ENCODE results near the gene CYP27A1.
"Not testable (repeated sequence)": the region's sequence is repeated elsewhere in the genome, so short reads cannot be mapped to it uniquely, and the experiment has no call there.

Gene CYP27A1

DNA sequence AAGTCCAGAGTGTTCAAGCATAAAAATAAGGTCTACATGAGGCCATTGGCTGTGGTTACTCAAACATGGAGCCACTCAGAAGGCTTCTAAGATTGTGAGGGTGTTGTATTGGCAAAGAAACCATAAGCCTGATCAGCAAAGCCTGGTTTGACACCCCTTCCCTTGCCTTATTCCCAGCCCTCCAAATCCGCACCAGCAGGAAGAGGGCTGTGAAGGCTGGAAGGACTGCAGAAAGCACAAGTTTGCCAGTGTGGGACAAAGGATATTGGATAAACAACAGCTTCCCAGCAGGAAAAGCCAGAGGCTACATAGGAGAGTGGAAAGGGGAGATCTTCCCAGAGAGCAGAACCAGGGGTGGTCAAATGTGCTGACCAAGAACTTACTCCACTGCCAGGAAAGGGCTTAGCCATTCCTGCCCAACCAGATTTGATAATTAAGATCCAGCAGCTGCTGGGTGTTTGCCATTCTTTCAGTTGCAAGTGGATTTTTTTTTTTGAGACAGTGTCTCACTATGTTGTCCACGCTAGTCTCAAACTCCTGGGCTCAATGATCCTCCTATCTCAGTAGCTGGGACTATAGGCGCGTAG lies 51.2 kb downstream of the CYP27A1 start:
- DNase-seq: no peak

DNA sequence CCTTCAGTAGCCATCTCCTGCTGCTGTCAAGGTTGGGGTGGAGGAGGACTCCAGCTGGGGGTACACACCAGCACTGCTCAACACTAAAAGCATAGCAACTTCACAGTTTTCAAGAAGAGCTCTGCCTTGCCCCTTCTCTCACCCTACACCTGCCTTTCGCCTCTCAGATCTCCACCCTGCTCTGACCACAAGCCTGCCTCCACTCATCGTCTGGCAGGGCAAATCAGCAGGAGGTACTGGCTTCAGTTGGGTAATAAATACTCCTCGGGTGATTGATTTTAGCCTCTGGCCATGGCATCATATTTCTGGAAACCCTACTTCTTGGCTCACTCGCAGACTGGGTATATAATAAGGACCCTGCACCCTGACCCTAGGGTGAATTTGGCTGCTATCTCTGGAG lies 52.7 kb downstream of the CYP27A1 start:
- DNase-seq: no peak

DNA sequence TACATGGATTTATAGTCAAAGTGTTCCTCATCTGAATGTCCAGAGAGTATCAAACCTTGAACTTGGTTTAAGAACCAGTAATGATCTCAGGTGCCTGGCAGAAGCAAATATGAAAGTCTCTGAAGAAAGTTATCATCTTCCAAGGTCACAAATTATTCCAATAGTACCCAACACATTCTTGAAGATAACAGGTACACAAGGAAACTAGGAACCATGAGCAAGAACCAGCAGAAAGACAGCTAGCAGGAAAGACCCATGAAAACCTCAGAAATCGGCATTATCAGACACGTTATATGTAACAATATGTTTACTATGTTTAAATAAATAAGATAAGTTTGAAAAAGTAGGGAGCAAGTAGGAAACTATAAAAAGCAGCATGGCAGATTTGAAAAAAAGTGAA lies 55.5 kb downstream of the CYP27A1 start:
- DNase-seq: no peak

DNA sequence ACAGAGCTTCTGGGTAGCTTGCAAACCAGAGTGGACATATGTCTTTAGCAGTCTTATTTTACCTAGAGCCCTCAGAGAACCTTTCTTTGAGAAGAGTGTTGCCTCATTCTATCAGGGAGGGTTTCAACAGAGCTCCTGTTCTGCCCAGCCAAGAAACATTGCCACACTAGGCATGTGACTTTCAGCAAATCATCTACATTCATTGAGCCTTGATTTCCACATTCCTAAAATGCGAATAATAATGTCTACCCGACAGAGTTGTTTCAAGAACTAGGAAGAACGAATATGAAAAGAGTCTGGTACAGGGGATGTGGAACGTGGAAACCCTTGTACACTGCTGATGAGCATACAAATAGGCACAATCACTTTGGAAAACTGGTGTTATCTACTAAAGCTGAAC lies 57.5 kb downstream of the CYP27A1 start:
- DNase-seq: no peak

DNA sequence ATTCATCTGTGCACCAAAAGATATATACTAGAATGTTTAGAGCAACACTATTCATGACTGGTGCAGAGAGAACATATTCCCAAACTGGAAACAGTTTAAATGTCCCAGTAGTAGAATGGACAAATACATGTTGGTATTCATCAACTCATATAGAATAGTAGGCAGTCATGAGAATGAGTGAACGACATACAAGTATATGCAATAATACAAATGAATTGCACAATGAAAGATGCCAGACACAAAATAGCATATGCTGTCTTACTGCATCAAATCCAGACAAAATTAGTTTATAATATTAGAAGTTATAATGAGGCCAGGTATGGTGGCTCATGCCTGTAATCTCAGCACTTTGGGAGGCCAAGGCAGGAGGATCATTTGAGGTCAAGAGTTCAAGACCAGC lies 57.9 kb downstream of the CYP27A1 start:
- no peak for DNase-seq

DNA sequence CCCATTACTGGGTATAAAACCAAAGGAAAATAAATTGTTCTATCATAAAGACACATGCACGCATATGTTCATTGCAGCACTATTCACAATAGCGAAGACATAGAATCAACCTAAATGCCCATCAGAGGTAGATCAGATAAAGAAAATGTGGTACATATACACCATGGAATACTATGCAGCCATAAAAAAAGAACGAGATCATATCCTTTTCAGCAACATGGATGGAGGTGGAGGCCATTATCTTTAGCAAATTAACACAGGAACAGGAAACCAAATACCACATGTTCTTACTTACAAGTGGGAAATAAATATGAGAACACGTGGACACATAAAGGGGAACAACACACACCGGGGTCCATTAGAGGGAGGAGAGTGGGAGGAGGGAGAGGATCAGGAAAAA lies 62.4 kb downstream of the CYP27A1 start:
- not testable (repeated sequence) for DNase-seq

DNA sequence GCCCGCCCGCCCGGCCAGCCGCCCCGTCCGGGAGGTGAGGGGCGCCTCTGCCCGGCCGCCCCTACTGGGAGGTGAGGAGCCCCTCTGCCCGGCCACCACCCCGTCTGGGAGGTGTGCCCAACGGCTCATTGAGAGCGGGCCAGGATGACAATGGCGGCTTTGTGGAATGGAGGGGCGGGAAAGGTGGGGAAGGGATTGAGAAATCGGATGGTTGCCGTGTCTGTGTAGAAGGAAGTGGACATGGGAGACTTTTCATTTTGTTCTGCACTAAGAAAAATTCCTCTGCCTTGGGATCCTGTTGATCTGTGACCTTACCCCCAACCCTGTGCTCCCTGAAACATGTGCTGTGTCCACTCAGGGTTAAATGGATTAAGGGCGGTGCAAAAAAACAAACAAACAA lies 65.0 kb downstream of the CYP27A1 start:
- not testable (repeated sequence) for DNase-seq

DNA sequence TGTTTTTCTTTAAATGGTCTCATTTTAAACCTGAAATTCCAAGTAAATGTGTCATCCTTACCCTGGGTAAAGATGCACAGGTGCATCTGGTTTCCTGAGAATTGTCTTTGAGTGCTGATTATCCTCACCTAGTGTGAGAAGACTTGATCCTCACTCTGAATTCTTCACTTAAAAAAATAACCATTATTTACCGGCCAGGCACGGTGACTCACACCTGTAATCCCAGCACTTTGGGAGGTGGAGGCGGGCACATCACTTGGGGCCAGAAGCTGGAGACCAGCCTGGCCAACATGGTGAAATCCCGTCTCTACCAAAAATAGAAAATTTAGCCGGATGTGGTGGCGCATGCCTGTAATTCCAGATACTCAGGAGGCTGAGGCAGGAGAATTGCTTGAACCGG lies 67.8 kb downstream of the CYP27A1 start:
- DNase-seq: no peak

DNA sequence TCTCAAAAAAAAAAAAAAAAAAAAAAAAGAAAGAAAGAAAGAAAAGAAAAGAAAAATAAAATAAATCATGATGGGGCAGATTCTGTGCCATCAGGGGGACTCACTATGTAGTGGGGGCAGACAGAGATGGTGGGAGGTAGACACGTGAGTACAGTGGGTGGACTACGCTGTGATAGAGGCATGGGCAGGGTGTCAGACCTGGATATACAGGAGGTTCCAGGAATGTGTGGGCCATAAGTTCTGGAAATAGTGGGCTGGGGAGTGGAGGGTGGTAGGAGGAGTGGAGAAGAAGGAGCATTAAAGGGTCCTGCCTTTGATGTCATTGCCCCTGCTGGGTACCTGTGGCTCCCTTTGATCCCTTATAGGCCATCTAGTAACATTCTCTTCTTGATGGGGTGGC lies 68.8 kb downstream of the CYP27A1 start:
- DNase-seq: no peak

DNA sequence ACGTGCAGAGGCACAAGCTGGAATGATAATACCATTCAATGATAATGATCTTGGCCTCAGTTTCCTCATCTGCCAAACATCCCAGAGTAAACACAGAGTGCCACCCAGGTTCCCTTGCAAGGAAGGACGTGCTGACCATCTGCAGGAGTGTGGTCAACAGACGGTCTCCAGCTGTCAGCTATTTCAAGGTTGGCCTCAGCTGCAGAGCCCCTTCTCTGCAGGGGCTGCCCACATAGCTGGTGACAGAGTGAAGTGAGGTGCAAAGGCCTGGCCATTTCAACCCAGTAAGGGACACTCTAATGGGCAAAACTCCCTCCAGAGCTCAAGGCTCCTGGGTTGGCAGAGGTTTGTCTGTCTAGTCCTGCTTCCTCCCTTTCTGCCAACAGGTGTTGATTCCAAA lies 69.3 kb downstream of the CYP27A1 start:
- no peak for DNase-seq

DNA sequence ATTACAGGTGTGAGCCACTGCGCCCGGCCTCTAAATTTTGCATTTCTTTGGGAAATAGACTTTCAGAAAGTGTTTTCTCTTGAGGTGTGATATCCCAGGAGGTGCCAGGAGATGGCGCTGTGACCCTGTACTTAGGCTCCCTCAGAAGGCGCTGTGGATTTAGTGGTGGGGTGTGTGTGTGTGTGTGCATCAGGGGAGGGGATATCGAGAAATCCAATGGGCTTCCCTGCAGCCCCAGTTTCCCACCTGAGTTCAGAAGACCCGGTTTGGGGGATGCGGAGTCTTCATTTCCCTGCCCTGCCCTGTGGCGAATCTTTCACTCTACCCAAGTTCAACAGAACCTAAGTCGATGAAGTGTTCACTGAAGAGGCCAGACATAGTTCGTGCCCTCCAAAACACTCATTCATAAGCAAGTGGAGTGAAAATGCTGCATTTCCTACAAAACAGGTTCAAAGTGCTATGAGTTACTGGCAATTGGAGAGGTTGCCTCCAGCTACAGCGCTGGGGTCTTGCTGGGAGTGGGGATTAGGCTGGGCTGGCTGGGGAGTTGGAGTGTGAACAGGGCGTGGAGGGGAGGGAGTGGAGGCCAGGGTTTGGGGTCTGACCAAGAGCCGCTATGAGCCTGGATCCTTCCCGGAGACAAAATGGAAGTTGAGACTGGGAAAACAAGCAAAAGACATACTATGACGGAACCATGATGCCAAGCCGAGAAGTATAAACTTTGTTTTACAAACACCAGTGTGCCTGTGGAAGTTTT lies 71.1 kb downstream of the CYP27A1 start:
- DNase-seq: peak; percentile 40 to 52

DNA sequence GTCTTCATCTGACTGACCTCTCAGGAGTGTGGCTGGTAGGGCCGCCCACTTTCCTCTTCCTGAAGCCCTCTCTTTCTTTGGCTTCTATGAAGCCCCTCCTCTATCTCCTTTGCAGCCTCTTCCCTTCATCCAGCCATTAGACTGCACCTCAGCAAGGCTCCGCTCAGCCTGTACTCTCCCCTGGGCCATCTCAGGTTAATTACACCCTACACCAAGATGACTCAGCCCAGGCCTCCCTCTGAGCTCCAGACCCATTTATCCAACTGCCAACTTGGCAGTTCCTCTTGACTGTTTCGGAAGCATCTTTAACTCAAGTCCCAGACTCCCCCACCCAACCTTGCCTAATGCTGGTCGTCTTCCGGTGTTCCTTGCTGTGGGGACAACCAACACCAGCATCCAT lies 71.8 kb downstream of the CYP27A1 start:
- no peak for DNase-seq

DNA sequence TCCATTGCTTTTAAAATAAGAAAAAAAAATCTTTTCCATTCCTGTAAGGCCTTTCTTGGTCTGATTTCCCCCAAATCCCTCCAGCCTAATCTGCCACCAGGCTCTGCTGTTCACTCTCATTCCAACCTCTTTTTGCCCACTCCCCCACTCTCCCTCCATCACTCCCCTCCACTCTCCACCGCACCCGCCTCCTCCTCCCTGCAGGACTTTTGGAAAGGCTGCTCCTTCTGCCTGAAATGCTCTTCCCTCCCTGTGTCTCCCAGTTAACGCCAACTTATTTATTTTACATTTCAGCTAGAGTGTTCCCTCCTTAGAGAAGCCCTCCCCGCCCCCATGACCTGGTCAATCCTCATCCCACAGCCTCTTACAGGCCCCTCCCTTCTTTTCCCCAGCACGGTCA lies 72.9 kb downstream of the CYP27A1 start:
- DNase-seq: no peak

DNA sequence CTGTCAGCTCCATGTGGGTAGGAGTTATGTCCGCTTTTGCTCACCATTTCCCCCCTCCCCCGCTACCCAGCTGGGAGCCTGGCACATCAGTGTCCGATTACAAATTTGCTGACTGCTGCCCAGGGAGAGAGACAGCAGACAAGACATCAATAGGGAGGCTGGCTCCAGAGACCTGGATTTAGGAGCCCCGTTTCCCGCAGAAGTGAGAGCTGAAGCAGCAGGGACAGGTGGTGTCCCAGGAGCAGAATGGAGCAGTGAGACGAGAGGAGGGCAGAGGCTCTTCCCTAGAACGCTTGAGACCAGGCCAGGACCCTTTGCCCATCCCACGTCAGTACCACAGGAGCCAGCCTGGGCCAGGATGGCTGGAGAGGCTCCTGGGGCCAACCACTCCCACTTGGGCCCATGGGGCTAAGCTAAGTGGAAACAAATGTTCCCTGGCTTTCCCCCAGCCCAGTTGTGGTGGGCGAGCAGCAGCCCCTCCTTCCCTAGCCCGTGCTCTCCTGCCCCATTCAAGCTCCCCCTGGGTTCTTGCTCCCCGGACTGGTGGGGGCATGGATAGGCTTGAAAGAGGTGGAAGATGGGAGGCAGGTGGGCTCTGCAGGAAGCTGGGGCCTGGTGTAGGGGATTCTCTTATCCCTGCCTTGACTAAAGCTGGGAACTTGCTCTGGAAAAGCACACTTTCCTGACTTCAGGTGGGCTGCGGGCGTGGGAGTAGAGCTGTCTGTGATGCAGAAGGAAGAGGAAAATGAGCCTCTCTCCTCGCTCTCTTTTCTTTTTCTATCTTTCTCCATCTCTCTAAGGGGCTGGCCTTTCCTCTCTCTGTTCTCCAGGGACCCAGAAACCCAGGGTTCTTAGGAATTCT lies 73.6 kb downstream of the CYP27A1 start:
- DNase-seq: no peak

DNA sequence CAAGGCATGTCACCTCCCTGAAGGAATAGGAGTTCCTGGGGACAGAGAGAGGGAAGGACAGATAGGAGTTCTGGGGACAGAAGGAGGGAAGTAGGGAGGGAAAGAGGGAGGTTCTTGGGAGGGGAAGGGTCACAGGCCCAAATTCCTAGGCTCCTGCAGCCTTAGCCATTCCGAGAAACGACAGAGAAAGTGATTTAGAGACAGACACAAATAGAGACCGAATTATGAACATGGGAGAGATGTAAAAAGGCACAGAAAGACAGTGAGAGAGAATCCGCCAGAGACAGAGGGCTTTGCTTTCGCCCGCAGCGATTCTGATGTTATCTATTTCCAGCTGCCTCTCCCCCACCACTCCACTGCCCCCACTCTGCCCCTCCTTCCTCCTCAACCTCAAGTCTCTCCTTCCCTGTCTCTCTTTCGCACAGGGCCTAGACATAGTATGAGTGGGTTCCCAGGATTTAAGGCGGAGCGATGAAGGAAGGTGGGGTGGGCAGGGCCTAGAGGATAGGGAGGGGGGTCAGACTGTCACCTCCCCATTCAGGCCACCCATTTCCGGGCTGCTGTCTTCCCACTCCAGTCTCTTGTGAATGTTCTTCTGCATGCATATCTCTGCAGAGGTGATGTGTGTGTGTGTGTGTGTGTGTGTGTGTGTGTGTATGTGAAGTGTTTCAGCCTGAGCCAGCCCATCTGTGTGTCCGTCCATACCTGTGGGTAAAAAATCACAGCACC lies 74.4 kb downstream of the CYP27A1 start:
- no peak for DNase-seq

DNA sequence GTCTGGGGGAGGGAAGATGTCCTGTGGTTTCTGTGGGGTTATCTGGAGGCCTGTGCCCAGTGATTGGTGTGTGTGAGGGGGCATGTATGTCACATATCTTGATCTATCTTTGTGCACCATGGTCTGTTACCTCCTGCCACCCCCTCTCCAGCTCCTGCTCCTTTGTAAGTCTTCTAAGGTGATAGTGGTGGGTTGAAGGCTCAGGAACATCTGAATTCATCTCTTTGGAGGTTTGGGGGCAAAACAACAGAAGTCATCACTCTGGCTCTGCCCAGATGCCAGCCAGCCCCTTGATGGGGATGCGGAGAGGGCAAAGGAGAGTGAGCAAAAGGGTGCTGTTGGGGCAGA lies 74.9 kb downstream of the CYP27A1 start:
- no peak for DNase-seq

DNA sequence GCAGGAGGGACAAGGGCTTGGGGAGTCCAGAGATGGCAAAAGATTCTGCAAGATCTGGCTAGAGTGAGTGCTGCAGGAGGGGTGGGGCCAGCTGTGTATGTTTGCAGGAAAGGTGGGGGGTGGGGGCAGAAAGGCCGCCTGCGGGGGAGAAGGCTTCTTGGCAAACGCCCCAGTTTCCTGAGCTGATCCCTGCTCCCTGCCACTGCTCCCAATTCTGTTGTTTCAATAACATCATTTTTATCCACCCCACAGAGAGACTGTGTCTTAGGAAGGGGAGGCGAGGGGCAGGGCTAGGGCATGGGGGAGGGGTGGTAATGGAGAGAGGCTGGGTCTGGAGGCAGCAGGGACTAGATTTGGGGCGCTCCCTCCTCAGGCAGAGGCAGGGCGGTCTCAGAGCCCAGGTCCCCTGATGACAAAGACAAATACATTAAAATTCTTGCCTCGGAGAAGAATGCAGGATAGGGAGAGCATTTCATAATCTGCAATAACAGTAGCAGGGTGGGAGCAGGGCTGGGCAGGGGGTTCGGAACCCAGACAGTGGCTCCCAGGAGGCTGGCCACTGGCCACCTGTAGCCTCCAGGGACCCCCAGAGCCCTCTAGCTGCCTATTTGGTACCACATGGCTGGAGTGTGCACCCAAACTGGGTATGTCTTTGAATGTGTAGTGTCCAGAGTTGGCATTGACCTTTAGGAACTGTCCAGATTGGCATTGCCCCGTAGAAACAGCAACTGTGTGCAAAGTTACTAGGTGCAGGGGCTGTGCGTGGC lies 75.6 kb downstream of the CYP27A1 start:
- DNase-seq: no peak

DNA sequence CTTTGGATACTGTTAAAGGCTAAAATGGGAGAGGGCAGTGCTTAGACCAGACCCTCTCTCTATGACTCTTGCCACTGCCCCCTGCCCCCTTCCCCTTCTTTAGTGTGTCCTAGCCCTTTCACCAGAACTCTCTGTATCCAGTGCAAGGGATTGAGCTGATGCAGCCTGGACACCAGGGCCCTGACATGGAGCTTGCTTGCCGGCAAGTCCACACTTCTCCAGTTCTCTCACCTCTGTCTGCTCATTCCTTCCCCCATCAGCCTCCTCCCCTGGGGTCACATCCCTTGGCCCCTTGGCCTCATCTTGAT lies 76.1 kb downstream of the CYP27A1 start:
- no peak for DNase-seq

DNA sequence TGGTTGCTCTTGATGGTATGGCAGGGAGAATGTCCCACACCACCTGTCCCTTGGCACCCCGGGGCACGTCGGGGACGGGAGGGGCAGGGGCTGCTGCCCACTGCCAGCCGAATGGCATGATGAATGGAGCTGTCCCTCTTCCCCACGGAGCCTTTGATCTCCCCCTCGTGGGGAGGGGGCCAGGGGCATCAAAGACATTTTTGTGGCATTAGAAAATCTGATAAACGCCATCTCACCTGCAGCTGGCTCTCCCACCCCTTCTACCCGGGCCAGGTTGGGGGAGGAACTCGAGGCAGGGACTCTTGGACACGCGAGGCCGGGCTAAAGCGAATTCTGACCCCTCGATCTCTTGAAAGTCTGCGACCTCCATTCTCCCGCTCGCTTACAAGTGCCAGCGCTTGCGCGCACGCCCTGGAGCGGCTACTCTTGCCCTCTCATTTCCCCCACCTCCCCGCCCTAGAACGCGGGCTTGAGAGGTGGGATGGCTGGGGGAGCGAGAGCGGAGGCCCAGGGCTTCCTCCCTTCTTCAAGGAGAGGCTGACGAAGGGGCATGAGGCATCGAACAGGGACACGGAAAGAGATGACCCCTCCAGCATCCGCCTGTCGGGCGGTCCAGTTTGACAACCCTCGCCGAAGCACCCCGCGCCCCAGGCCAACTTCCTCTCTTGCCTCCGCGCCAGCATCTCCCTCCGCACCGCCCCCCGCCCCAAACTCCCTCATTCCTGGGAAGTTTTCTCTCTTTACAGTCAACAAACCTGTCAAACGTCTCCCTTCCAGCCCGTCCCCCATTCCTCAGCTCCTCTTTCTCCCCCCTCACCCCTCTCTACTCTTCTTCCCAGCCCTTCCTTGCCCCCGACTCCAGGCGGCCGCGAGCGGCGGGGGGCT lies 77.0 kb downstream of the CYP27A1 start:
- no peak for DNase-seq

DNA sequence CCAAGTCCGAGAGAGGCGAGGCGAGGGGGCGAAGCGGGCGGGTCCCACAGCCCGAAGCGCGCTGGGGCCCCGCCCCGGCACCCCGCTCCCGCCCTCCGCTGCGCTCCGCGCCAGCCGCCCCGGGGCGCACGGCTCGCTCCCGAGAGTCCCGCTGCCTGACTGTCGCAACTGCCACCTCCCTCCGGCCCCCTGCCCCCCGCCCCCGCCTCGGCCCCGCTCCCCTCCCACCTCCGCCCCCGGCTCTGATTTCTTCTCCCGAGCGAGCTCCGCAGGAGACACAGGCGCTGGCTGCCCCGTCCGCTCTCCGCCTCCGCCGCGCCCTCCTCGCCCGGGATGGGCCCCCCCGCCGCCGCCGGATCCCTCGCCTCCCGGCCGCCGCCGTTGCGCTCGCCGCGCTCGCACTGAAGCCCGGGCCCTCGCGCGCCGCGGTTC lies 77.6 kb downstream of the CYP27A1 start, which contains the start of gene WNT6:
Gene WNT6, plus strand, starts transcription at position 250 of the 432 bp plus-strand sequence. CDS start 233 bp downstream, outside the sequence.
- DNase-seq: no peak

Measured in SHP77 (cell line).